Measurements from ENCODE around the gene OLFML3. TPM values are rescaled to one million over a fixed set of nuclear protein-coding genes. Genes with fewer than 3 reads are reported as not detected.
A peak's percentile ranks its signal among the peaks of the same experiment; 100 is the strongest.
"Not testable (repeated sequence)": the region's sequence is repeated elsewhere in the genome, so short reads cannot be mapped to it uniquely, and the experiment has no call there.

Gene OLFML3
- total RNA-seq, 3 donors from 2014 or later (not counting 1 experiment from before 2014, with no cell fraction given): 0.16 TPM; not detected in 2

- Histone ChIP-seq H3K9me3 (ENCODE audit: control insufficient read depth, insufficient read depth, low read length) (no peaks in the 10 kb centered on the region), H3K27me3 (ENCODE audit: control insufficient read depth, insufficient read depth, low read length) (no peaks in the 10 kb centered on the region), H3K27ac (ENCODE audit: low read length) (peak overlapping the region; percentile 74), H3K36me3 (ENCODE audit: control insufficient read depth, insufficient read depth, low read length) (peaks cover 26% of the 10 kb centered on the region), H3K4me1 (ENCODE audit: control insufficient read depth, insufficient read depth, low read length) (peaks cover 19% of the 10 kb centered on the region), H3K4me3 (ENCODE audit: low read length) (no peak overlapping the region)
- Mint-ChIP-seq H3K27me3 (ENCODE audit: low read depth in 2 of 2) (no peaks in the 10 kb centered on the region), H3K27ac (peak overlapping the region; percentile 82 to 85), H3K9me3 (no peaks in the 10 kb centered on the region), H3K4me3 (peak overlapping the region; percentile 63), H3K36me3 (peaks cover 20% of the 10 kb centered on the region), H3K4me1 (peaks cover 65 to 67% of the 10 kb centered on the region in 2 donors)
- no peak for DNase-seq
- TF ChIP-seq CTCF (IDR thresholded peaks at IDR 0.05): no peak
- peak in 2 of 3 donors; percentile 13 to 19 for ATAC-seq
- intact Hi-C loops (cut with micrococcal nuclease): loop anchor here (2.0 kb wide), 2 partner anchors 16 kb away; no protein-coding TSS in a partner anchor
- 30% methylated on average over 3 of the region's 3 CpGs for WGBS (ENCODE audit: insufficient coverage)
Measured at GRCh38 chr1:113946678-113947387, 32.4 kb upstream of the OLFML3 start.

- Histone ChIP-seq H3K27ac (ENCODE audit: low read length) (peak overlapping the region; percentile 74), H3K4me1 (ENCODE audit: control insufficient read depth, insufficient read depth, low read length) (peaks cover 15% of the 10 kb centered on the region), H3K4me3 (ENCODE audit: low read length) (no peak overlapping the region), H3K9me3 (ENCODE audit: control insufficient read depth, insufficient read depth, low read length) (no peaks in the 10 kb centered on the region), H3K36me3 (ENCODE audit: control insufficient read depth, insufficient read depth, low read length) (peaks cover 20% of the 10 kb centered on the region), H3K27me3 (ENCODE audit: control insufficient read depth, insufficient read depth, low read length) (no peaks in the 10 kb centered on the region)
- DNase-seq: peak in 1 of 2 donors; percentile 47
- TF ChIP-seq CTCF (IDR thresholded peaks at IDR 0.05): no peak
- intact Hi-C loops (cut with micrococcal nuclease): loop anchor here (2.0 kb wide), 2 partner anchors 15 to 17 kb away; no protein-coding TSS in a partner anchor
- Mint-ChIP-seq H3K27me3 (ENCODE audit: low read depth in 2 of 2) (no peaks in the 10 kb centered on the region), H3K9me3 (no peaks in the 10 kb centered on the region), H3K27ac (peak overlapping the region; percentile 82 to 85), H3K4me3 (peak overlapping the region; percentile 63), H3K4me1 (peaks cover 66 to 71% of the 10 kb centered on the region in 2 donors), H3K36me3 (peaks cover 20% of the 10 kb centered on the region)
- WGBS (ENCODE audit: insufficient coverage): 8% methylated on average over 1 of the region's 3 CpGs
- ATAC-seq: peak; percentile 30 to 48 (median 38)
Measured at GRCh38 chr1:113947388-113948107, 31.7 kb upstream of the OLFML3 start.

GRCh38 chr1:113948151-113948550 is 31.1 kb upstream of the OLFML3 start:
- H3K4me3 ChIP-seq (ENCODE audit: low read length); DNase-seq; H3K9me3 Mint-ChIP-seq; intact Hi-C loops (cut with micrococcal nuclease); H3K9me3 ChIP-seq (ENCODE audit: control insufficient read depth, insufficient read depth, low read length); H3K27me3 ChIP-seq (ENCODE audit: control insufficient read depth, insufficient read depth, low read length); H3K27me3 Mint-ChIP-seq (ENCODE audit: low read depth in 2 of 2); ATAC-seq: not testable (repeated sequence)
- peak overlapping the region; percentile 82 to 85 for H3K27ac Mint-ChIP-seq
- 94% methylated on average over 3 of the region's 4 CpGs for WGBS (ENCODE audit: insufficient coverage)
- Histone ChIP-seq H3K27ac (ENCODE audit: low read length) (peak overlapping the region; percentile 74), H3K36me3 (ENCODE audit: control insufficient read depth, insufficient read depth, low read length) (peaks cover 18% of the 10 kb centered on the region), H3K4me1 (ENCODE audit: control insufficient read depth, insufficient read depth, low read length) (peaks cover 15% of the 10 kb centered on the region)
- peaks cover 64 to 70% of the 10 kb centered on the region in 2 donors for H3K4me1 Mint-ChIP-seq
- peak overlapping the region; percentile 65 for H3K4me3 Mint-ChIP-seq
- H3K36me3 Mint-ChIP-seq: peaks cover 17% of the 10 kb centered on the region

- H3K27me3 Mint-ChIP-seq (ENCODE audit: low read depth in 2 of 2): no peaks in the 10 kb centered on the region
- Histone ChIP-seq H3K9me3 (ENCODE audit: control insufficient read depth, insufficient read depth, low read length) (no peaks in the 10 kb centered on the region), H3K36me3 (ENCODE audit: control insufficient read depth, insufficient read depth, low read length) (peaks cover 16% of the 10 kb centered on the region), H3K27ac (ENCODE audit: low read length) (no peak overlapping the region), H3K4me3 (ENCODE audit: low read length) (no peak overlapping the region), H3K4me1 (ENCODE audit: control insufficient read depth, insufficient read depth, low read length) (peaks cover 17% of the 10 kb centered on the region), H3K27me3 (ENCODE audit: control insufficient read depth, insufficient read depth, low read length) (no peaks in the 10 kb centered on the region)
- H3K4me1 Mint-ChIP-seq: peaks cover 62 to 70% of the 10 kb centered on the region in 2 donors
- DNase-seq (peak in 1 of 2 donors; percentile 64), ATAC-seq (no peak)
- peak overlapping the region; percentile 82 to 85 for H3K27ac Mint-ChIP-seq
- 92% methylated on average over 5 of the region's 5 CpGs for WGBS (ENCODE audit: insufficient coverage)
- H3K36me3 Mint-ChIP-seq: peaks cover 18% of the 10 kb centered on the region
- peak overlapping the region; percentile 65 for H3K4me3 Mint-ChIP-seq
- intact Hi-C loops (cut with micrococcal nuclease): no loop called here
- TF ChIP-seq CTCF (IDR thresholded peaks at IDR 0.05): peak; percentile 36
- H3K9me3 Mint-ChIP-seq: no peaks in the 10 kb centered on the region
Measured at GRCh38 chr1:113949007-113949406, 30.3 kb upstream of the OLFML3 start.

All from natural killer cell (primary cell).